22Rv1 (cell line): Measurements from ENCODE around the gene ZNF783.

Source experiments
- H3K27ac ChIP-seq: fragments of 450-650 bp; 2 replicates; pipeline ENCODE4 v1.5.1; 2017
- CTCF ChIP-seq: fragments of 450-650 bp; IDR thresholded peaks from 2 replicates; pipeline ENCODE4 v1.5.1; 2017; ENCODE audit warnings: mild to moderate bottlenecking
- ZFX ChIP-seq: fragments of 450-650 bp; IDR thresholded peaks from 2 replicates; pipeline ENCODE4 v1.6.1; 2017; ENCODE audit warnings: antibody characterized with exemption, borderline replicate concordance

Gene ZNF783

GRCh38 chr7:149302222-149302621 lies 40.2 kb downstream of the ZNF783 start:
- no peak for TF ChIP-seq CTCF
- no peak for TF ChIP-seq ZFX
- H3K27ac ChIP-seq = no peak overlapping the region

GRCh38 chr7:149302865-149303264 lies 40.9 kb downstream of the ZNF783 start:
- H3K27ac ChIP-seq = no peak overlapping the region
- no peak for TF ChIP-seq ZFX

GRCh38 chr7:149304006-149304405 lies 42.0 kb downstream of the ZNF783 start:
- TF ChIP-seq CTCF (no peak), ZFX (no peak)
- no peak overlapping the region for H3K27ac ChIP-seq

GRCh38 chr7:149306854-149307253 lies 44.9 kb downstream of the ZNF783 start:
- H3K27ac ChIP-seq = no peak overlapping the region
- TF ChIP-seq CTCF = no peak
- TF ChIP-seq ZFX = no peak

- no peak overlapping the region for H3K27ac ChIP-seq
- no peak for TF ChIP-seq ZFX
- no peak for TF ChIP-seq CTCF
Measured at GRCh38 chr7:149307775-149308501, 45.9 kb downstream of the ZNF783 start.

GRCh38 chr7:149310113-149310836 lies 48.3 kb downstream of the ZNF783 start:
- H3K27ac ChIP-seq = no peak overlapping the region
- TF ChIP-seq ZFX (no peak), CTCF (peak; percentile 83)

- TF ChIP-seq CTCF (no peak), ZFX (no peak)
- H3K27ac ChIP-seq = no peak overlapping the region
Measured at GRCh38 chr7:149310990-149311573, 49.1 kb downstream of the ZNF783 start.
